NCI-H446 treated with DMSO at 0.1 percent for 48 hours (cell line): ENCODE data around the gene USP32.
"Not testable (repeated sequence)": the region's sequence is repeated elsewhere in the genome, so short reads cannot be mapped to it uniquely, and the experiment has no call there.

Source experiments
- DNase-seq: peaks from one replicate; lab custom pipeline; 2025; lab: John Stamatoyannopoulos, UW

USP32 gene

GRCh38 chr17:60371818-60372510, 20.0 kb downstream of the USP32 start:
- no peak for DNase-seq

- DNase-seq: no peak
Observed at GRCh38 chr17:60371416-60371815, 20.5 kb downstream of the USP32 start.

- DNase-seq: no peak
Observed at GRCh38 chr17:60369727-60370126, 22.2 kb downstream of the USP32 start.

- DNase-seq: no peak
Observed at GRCh38 chr17:60363700-60364405, 28.1 kb downstream of the USP32 start.

- no peak for DNase-seq
Observed at GRCh38 chr17:60362329-60362728, 29.6 kb downstream of the USP32 start.

GRCh38 chr17:60361889-60362288, 30.0 kb downstream of the USP32 start:
- no peak for DNase-seq

- DNase-seq: no peak
Observed at GRCh38 chr17:60359415-60359814, 32.5 kb downstream of the USP32 start.

- no peak for DNase-seq
Observed at GRCh38 chr17:60358606-60359225, 33.2 kb downstream of the USP32 start.

GRCh38 chr17:60356940-60357339, 35.0 kb downstream of the USP32 start:
- DNase-seq: no peak

- DNase-seq: no peak
Observed at GRCh38 chr17:60355663-60356594, 36.0 kb downstream of the USP32 start.

GRCh38 chr17:60354223-60354622, 37.7 kb downstream of the USP32 start:
- DNase-seq: no peak

GRCh38 chr17:60353773-60354172, 38.2 kb downstream of the USP32 start:
- DNase-seq: no peak

GRCh38 chr17:60352569-60352968, 39.4 kb downstream of the USP32 start:
- DNase-seq: no peak

- no peak for DNase-seq
Observed at GRCh38 chr17:60352071-60352470, 39.9 kb downstream of the USP32 start.

GRCh38 chr17:60351012-60351695, 40.8 kb downstream of the USP32 start:
- no peak for DNase-seq

- no peak for DNase-seq
Observed at GRCh38 chr17:60348616-60349015, 43.3 kb downstream of the USP32 start.

GRCh38 chr17:60345233-60345632, 46.7 kb downstream of the USP32 start:
- DNase-seq: no peak

- DNase-seq: not testable (repeated sequence)
Observed at GRCh38 chr17:60342492-60342891, 49.4 kb downstream of the USP32 start.

GRCh38 chr17:60335289-60335688, 56.6 kb downstream of the USP32 start:
- DNase-seq: no peak

- DNase-seq: no peak
Observed at GRCh38 chr17:60333628-60334031, 58.3 kb downstream of the USP32 start.

GRCh38 chr17:60333072-60333471, 58.9 kb downstream of the USP32 start:
- not testable (repeated sequence) for DNase-seq

- DNase-seq: no peak
Observed at GRCh38 chr17:60332574-60332973, 59.4 kb downstream of the USP32 start.
